ENCODE measurements around the gene FBXL15.
"Not testable (repeated sequence)": the region's sequence is repeated elsewhere in the genome, so short reads cannot be mapped to it uniquely, and the experiment has no call there.

Gene FBXL15

GRCh38 chr10:102431452-102432124 lies 11.0 kb downstream of the FBXL15 start:
- no peak for DNase-seq

DNA sequence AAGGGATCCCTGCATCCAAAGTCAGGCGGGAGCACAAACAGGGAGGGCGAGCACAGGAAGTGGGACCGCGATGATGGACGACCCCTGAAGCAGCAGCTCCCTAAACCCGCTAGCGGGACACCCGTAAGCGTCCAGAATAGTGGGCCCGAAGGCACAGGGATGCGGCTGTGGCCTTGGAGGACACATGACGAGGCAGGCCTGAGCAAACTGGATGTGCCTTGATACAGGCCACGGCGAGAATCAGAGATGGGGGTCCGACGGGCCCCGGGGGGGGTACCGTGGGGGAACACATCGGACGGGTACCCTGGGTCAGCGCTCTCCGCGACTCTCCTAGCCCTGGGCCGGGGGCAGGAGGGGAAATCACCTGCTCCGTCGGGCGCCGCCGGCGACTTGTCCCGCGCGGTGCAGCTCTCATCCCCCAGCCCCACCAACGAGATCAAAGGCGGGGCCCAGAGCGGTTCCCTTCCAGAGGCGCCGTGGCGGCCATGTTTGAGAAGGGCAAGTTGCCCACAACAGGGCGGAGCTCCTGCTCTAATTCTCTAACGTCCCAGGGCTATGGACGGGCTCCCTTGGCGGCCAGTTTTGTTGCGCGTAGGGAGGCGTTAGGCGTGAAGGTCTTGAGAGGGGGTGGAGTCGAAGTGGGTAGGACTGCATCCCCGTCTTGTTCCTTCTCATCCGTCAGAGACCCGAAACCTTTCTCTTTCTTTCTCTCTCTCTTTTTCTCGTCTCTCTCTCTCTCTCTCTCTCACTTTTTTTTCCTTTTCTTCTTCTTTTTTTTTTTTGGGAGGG lies 11.7 kb downstream of the FBXL15 start, which contains the start of gene CUEDC2:
CUEDC2 (minus strand) TSS at position 413 of the 789 bp plus-strand sequence. CDS start 7,386 bp downstream, outside the sequence.
- peak; percentile 88 for DNase-seq

GRCh38 chr10:102433619-102434046 lies 13.0 kb downstream of the FBXL15 start:
- no peak for DNase-seq

- DNase-seq: no peak
These were observed 13.9 kb downstream of the FBXL15 start for GRCh38 chr10:102434394-102435132.

GRCh38 chr10:102435133-102435497 lies 14.5 kb downstream of the FBXL15 start:
- DNase-seq: no peak

DNA sequence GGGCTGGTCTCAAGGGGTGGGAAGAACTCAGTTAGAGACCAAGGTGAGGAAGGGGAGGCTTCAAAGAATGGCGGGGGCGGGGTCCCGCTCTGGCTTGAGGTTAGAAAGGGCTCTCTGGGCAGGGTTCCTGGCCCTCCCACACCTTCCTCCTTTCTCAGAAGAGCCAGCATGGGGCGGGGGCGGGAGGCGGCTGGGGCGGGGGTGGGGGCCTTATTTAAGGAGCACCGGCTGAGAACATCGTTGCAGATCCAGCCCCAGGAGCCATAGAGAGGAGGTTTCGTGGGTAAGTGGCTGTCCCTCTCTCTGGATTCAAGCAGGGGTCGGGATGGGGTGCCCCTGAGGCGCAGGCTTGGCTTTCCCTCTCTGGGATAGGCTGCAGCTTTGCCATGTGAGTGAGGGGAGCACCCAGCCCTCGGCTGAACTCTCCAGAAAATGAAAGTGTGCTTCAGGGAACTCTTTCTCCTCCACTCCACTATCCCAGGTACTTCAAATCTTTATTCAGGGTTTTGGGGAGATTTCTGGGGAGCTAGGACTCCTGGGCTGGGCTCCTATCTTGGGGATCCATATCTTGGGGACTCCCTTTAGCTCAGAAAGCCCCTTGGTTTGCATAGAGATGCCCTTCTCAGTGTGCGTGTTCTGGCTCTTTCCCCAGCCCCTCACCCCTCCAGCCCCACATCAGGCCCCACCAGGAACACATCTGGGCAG lies 15.0 kb downstream of the FBXL15 start:
- DNase-seq: no peak

GRCh38 chr10:102436312-102436711 lies 15.7 kb downstream of the FBXL15 start:
- DNase-seq: no peak

GRCh38 chr10:102437515-102437914 lies 16.9 kb downstream of the FBXL15 start:
- DNase-seq: no peak

DNA sequence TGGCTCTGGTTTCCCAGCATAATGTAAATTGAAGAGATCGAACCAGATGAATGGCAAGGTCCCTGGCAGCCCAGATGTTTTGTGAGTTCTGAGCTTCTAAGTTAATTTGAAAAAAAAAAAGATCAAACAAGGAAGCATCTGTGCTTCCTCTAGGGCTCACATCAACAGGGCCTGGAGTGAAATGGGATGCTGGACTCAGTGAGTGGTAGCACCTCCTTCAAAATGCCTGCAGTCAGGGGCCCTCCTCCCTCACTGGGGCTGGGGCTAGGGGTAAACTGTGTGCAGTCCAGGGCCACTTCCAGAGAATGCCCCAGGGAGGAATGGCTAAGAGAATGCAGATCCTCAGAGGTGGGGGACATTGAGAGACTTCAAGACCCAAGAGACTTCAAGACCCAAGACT lies 17.7 kb downstream of the FBXL15 start:
- no peak for DNase-seq

GRCh38 chr10:102444851-102445250 lies 24.2 kb downstream of the FBXL15 start:
- DNase-seq: no peak

- peak; percentile 42 for DNase-seq
These were observed 28.9 kb downstream of the FBXL15 start for GRCh38 chr10:102449321-102450123.

DNA sequence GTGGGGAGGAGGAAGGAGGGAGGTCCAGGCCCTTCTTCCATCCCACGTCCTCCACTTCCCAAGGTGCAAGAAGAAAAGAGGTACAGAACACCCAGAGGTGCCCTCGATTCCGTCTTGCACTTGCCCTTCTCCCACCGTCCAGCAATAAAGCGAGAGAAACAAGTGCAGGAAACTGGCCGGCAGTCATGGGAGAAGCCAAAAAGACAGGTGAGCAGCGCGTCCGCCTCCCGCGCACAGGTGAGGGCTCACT lies 29.4 kb downstream of the FBXL15 start:
- DNase-seq: no peak

- DNase-seq: peak; percentile 67
These were observed 29.9 kb downstream of the FBXL15 start for GRCh38 chr10:102450374-102451104.

DNA sequence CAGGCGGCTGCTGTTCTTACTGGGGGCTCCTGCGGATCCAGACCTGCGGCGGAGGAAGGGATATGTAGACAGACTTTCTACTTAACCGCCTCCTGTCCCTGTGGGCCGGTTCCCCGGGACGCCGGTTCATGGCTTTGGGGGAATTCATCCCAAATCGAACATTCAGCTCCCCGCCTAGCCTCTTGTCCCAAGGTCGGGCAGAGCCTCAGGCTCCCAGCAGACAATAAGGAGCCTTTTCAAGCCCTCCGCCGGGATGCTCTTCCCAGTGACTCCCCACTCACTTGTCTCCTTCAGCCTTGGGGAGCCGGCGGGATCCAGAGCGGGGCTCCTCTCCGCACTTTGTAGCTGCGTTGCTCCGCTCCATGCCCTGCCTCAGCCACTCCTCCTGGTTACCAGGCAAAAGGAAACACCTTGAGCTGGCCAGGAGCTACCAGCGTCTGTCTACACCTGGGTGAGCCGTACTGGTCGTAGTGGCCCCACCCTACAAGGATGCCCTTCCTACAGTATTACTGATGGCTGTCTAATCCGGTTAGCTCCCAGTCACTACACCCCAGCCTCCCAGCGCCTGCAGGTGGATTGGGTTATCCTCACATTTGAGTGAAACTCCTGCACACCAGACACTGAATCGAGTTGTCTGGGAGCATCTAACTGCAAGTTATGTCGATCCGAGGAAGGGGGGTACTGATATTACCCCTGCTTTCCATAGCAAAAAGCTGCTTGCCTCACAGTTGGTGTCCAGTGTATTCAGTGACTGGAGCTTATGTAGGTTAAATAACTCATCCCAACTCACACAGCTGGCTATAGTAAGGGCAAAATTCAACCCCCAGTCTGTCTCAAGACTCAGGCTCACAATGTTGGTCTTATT lies 30.7 kb downstream of the FBXL15 start, which contains the start of gene C10orf95:
C10orf95 (minus strand) TSS at position 439 of the 865 bp plus-strand sequence. CDS start 450 bp downstream, outside the sequence.
- DNase-seq: no peak

GRCh38 chr10:102452672-102453340 lies 32.2 kb downstream of the FBXL15 start:
- DNase-seq: no peak

DNA sequence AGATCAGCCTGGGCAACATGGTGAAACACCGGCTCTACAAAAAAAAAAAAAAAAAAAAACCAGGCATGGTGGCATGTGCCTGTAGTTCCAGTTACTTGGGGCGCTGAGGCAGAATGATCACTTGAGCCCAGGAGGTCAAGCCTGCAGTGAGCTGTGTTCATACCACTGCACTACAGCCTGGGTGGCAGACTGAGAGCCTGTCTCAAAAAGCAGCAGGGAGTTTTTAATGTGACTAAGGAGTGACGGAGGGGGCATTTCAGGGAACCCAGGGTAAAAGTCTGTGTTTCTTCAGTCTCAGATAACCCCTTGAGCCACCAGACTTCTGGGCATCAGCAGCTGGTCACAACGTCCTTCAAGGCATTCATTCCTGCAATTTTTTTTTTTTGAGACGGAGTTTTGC lies 32.9 kb downstream of the FBXL15 start:
- DNase-seq: no peak

DNA sequence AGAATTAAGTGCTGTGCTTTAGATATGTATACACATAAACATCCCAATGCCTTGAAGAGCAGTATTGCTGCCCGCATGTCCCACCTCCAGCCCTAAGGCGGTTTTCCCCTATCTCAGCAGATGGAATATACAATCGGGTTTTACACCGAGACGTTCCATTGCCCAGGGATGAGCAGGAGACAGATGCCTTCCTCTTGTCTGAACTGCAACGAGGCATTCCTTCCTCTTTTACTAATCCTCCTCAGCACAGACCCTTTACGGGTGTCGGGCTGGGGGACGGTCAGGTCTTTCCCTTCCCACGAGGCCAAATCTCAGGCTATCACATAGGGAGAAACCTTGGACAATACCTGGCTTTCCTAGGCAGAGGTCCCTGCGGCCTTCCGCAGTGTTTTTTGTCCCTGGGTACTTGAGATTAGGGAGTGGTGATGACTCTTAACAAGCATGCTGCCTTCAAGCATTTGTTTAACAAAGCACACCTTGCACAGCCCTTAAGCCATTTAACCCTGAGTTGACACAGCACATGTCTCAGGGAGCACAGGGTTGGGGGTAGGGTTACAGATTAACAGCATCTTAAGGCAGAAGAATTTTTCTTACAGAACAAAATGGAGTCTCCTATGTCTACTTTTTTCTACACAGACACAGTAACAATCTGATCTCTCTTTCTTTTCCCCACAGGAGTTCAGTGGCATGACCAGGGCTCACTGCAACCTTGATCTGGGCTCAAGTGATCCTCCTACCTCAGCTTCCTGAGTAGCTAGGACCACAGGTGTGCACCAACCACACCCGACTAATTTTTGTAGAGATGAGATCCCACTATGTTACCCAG lies 34.2 kb downstream of the FBXL15 start:
- DNase-seq: not testable (repeated sequence)

DNA sequence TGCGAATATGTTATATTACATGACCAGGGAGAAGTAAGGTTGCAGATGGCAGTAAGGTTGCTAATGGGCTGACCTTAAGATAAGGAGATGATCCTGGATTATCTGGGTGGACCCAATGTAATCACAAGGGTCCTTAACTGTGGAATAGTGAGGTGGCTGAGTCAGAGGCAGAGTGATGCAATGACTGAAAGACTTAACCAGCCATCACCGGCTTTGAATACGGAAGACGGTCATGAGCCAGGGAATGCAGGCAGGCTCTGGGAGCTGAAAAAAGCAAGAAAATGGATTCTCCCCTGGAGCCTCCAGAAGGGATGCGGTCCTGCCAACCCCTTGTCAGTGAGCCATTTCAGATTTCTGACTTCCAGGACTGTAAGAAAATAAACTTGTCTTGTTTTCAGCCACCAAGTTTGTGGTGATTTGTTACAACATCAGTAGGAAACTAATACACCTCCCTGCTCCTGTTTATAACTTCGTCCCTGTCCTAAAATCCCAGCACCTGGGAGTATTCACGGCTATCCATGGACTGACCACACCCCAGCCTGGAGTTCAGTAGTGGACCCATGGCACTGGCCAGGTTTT lies 35.3 kb downstream of the FBXL15 start:
- no peak for DNase-seq

Measured in NCI-H526 treated with DMSO at 0.1 percent for 48 hours (cell line).